ENCODE data around the gene LARGE1.
A peak's percentile ranks its signal among the peaks of the same experiment; 100 is the strongest.

The LARGE1 gene

GRCh38 chr22:33658775-33659174 is 261.5 kb downstream of the LARGE1 start:
- peak; percentile 42 for DNase-seq (ENCODE audit: low spot score)

- DNase-seq (ENCODE audit: low spot score): no peak
Observed at GRCh38 chr22:33657670-33658069, 262.6 kb downstream of the LARGE1 start.

DNA sequence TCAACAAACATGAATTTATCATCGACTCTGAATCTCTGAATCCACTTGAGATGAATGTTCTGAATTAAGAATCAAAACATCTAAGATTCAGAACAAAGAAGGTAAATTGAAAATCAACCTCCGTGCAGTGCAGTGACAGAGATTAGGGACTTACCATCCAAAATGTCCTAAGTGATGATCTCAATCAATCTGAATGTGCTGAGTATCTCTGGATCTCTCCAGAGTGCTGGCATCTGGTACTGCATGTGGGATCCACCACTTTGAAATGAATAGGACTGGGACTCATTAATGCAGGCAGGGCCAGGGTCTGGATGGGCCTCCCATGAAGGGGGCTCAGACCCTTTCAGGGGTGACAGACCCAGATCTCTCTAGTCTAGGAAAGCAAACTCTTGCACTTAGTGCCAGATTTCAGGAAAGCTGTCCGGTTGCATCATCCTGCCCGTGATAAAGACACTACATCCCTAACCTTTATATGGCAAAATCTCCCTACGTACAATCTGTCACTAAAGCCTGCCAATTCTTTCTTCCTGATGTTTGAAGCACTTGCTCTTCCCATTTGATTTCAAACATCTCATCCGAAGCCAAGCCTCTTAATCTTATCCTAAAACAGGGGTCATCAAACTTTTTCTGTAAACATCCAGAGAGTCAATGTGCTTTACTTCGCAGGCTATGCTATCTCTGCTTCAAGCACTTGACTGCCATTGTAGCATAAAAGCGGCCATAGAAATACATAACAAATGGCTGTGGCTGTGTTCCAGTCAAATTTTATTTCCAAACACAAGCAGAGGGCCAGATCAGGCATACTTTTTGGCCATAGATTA is 263.3 kb downstream of the LARGE1 start:
- DNase-seq (ENCODE audit: low spot score): peak; percentile 61

DNA sequence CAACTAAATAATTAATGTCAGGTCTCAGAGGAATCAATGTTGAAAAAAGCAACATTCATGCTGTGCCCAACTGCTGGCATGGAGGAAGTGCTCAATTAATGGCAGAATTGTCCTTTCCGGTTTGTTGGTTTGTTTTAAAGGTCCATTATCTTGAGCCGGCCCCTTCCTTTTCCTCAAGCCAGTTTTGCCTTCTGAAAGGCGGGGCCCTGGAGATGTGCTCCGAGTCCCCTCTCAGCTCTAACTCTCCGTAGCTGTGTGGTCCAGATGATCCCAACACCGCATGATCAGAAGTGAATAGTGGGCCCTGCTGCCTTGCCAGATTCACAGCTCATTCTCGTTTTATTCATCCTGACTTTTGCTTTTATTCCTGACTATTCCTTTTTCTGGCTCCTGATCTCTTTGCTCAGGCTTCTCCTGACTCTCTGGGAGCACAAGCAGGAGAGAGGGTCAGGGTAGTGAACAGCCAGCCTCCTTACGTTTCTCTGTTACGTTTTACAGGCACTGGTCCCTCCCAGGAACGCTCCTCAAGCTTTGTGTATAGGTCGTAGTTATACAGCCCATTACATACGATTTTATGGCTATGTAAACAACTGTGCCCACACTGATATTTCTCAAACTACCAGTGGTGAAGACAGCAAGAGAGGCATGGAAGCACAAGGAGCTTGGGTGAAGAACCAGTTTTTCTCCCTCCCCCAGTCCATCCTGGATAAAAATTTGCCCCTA is 265.9 kb downstream of the LARGE1 start:
- DNase-seq (ENCODE audit: low spot score): no peak

- DNase-seq (ENCODE audit: low spot score): no peak
Observed at GRCh38 chr22:33653532-33654063, 266.7 kb downstream of the LARGE1 start.

GRCh38 chr22:33652615-33653014 is 267.7 kb downstream of the LARGE1 start:
- no peak for DNase-seq (ENCODE audit: low spot score)

GRCh38 chr22:33650244-33650643 is 270.0 kb downstream of the LARGE1 start:
- DNase-seq (ENCODE audit: low spot score): no peak

DNA sequence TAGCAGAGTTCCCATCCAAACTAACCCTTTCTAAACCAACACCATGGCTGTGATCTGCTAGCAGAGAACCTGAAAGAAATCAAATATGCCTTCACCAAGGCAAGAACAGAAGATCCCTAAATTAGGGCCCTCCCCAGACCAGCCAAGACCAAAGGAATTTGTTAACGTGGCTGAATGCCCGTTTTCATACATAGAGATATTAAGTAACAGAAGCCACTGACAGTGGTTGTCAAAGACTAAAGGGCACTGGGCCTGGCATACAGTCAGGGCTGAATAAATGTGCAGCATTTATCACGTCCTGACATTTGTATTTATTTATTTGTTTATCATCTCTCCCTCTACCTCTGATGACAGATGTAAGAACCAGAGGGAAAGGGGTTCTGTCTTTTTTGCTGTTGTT is 271.8 kb downstream of the LARGE1 start:
- no peak for DNase-seq (ENCODE audit: low spot score)

GRCh38 chr22:33640900-33641299 is 279.4 kb downstream of the LARGE1 start:
- DNase-seq (ENCODE audit: low spot score): no peak

GRCh38 chr22:33639588-33640254 is 280.6 kb downstream of the LARGE1 start:
- DNase-seq (ENCODE audit: low spot score): no peak

DNA sequence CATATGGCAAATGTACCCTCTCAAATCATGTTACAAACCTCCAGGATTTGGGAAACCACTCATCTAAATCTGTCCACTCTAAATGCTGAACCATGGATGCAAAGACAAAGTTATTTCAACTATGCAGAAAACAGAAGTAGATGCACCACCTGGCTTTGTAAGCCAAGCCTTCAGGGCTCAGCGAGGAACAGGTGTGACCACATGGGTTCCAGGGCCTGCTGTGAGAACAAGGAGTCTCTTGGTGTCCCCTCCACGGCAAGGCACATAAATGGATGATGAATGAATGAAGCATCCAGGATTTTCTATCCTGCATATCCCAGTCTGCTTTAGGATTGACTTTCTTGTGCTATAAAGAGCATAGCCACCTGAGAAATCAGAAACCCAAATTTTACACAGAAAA is 284.5 kb downstream of the LARGE1 start:
- DNase-seq (ENCODE audit: low spot score): no peak

DNA sequence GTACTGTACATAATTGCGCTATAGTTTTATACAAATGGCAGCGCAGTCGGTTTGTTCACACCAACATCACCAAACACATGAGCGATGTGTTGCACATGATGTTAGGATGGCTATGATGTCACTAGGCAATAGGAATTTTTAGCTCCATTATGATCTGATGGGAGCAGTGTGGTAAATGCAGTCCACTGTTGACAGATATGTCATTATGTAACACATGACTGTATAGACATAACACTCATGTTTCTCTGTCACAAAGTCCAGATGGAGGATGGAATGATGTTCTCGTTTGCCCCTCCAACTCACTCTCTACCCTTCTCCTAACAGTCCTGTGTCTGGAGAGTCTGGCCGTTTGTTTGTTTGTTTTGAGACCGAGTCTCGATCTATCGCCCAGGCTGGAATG is 288.5 kb downstream of the LARGE1 start:
- no peak for DNase-seq (ENCODE audit: low spot score)

DNA sequence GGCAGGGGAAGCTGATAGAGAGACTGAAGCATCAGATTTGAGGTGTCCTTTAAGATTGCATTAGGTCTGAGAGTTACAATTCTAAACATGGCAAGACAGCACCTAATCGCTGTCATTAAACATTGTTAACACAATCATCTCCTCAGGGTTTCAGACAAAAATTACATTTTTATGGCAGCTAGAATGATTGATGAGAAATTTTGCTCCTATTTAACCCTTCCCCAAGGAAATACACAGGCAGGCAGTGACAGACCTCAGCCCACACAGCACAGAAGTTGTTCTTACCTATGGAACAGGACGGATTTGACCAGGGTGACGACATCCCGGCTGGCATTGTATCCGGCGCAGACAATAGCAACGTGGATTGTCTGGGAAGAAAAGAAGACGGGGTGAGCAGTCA is 294.3 kb downstream of the LARGE1 start:
- no peak for DNase-seq (ENCODE audit: low spot score)

DNA sequence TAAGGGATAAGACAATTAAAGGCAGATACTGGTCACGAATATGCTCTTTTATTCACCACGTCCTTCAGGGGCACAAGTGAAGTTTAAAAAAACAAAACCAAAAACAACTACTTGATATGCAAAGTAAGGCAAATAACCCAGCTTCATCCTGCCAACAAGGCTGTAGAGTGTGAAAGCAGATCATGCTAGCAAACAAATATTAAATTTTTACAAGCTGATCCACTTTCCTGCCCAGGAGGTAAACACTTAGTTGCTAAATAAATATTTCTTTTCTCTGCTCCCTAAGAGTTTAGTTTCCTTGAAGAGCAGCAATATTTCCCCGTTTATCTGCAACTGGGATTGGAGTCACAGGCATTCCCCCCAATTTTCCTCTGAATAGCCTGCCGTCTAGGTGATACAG is 300.2 kb downstream of the LARGE1 start:
- DNase-seq (ENCODE audit: low spot score): no peak

DNA sequence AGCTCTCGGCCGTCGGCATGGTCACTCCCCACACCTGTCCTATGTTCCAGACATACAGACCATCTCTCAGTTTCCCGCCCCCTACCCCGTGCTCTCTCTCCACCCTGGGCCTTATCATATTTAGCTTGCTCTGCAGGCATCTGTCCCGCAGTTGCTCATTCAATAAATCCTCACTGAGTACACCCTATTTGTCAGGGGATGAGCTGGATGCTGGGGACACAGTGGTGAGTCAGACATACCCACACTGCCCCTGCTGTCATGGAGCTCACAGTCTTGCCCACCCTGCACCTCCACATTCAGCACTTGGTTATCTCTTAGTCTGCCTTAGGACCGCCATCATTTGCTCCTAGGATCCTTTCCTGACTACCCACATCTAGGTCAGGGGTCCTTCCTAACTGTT is 313.8 kb downstream of the LARGE1 start:
- no peak for DNase-seq (ENCODE audit: low spot score)

DNA sequence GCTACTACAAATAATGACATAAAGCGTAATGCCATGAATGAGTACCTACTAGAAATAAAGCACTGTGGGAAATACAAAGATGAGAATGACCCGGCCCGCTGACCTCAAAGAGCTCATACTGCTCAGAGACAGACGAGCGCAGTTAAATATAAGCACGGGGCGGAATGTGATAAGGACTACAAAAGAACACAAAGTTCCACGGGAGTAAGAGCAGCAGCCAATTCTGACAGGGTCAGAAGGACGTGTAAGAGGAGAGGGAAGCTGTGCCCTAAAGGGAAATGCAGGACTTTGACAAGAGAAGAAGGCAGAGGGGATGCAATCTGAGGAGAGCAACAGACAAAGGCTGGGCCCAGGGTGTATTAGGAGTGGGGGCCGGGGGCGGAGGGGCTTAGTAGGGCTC is 314.6 kb downstream of the LARGE1 start:
- DNase-seq (ENCODE audit: low spot score): no peak

DNA sequence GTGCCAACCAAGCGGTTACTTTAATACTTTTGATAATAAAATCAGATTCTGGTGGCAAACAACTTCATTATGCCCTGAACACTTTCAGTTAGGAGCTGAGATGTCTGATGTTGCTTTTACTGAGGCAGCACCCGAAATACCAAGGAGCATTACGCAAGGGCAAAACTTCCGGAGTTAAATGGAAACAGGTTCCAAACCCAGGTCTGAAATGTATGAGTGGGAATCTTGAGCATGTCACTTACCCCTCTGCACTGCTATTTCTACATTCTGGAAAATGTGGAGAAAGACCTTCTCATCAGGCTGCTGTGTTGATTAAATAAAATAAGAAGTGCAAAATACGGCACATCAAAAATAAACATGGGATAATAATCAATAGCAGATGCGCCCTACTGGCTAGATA is 315.1 kb downstream of the LARGE1 start:
- DNase-seq (ENCODE audit: low spot score): peak; percentile 72

GRCh38 chr22:33601062-33601461 is 319.2 kb downstream of the LARGE1 start:
- DNase-seq (ENCODE audit: low spot score): no peak

- DNase-seq (ENCODE audit: low spot score): no peak
Observed at GRCh38 chr22:33600595-33600994, 319.7 kb downstream of the LARGE1 start.

DNA sequence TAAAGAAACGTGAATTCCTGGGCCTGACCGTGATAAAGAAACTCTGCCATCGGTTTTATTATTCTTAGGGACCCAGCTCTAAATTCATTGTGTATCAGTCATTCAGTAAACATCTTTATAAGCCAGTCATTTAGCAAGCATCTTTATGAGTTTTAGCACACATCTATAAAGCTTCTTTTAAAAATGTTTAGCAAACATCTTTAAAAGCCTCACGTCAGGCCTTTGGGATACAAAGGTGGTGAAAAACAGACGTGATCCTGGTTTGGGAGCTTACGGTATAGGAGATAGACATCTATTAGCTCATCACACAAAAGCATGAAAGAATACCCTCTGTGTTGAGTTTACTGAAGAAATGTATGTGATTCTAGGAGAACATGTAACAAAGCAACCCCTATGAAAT is 320.2 kb downstream of the LARGE1 start:
- DNase-seq (ENCODE audit: low spot score): no peak

- DNase-seq (ENCODE audit: low spot score): no peak
Observed at GRCh38 chr22:33599596-33599995, 320.7 kb downstream of the LARGE1 start.

GRCh38 chr22:33598821-33599220 is 321.5 kb downstream of the LARGE1 start:
- no peak for DNase-seq (ENCODE audit: low spot score)
